SK-N-SH treated with all-trans-retinoic acid at 6 μM for 48 hours (cell line): Measurements from ENCODE around the gene PPP1R2.

Experiments used
- ARNTL ChIP-seq: fragments of 450-650 bp; formaldehyde crosslinking; IDR thresholded peaks from 2 replicates; pipeline ENCODE4 v1.5.0; 2020; ENCODE audit warnings: low read depth, mild to moderate bottlenecking, moderate library complexity, borderline replicate concordance
- BACH2 ChIP-seq: fragments of 250-450 bp; sonication (Bioruptor Pico); IDR thresholded peaks from 2 replicates; pipeline ENCODE4 v1.9.0; 2021; ENCODE audit warnings: mild to moderate bottlenecking, borderline replicate concordance
- ISL1 ChIP-seq: fragments of 250-450 bp; sonication (Bioruptor Pico); IDR thresholded peaks from 2 replicates; pipeline ENCODE4 v2.1.2; 2022; ENCODE audit warnings: mild to moderate bottlenecking, moderate library complexity
- OSR1 ChIP-seq: fragments of 250-450 bp; sonication (Bioruptor Pico); IDR thresholded peaks from 2 replicates; pipeline ENCODE4 v1.8.0; 2022; ENCODE audit warnings: moderate library complexity, mild to moderate bottlenecking, inconsistent platforms
- PATZ1 ChIP-seq: fragments of 250-450 bp; sonication (Bioruptor Pico); IDR thresholded peaks from 2 replicates; pipeline ENCODE4 v1.8.0; 2020; ENCODE audit warnings: mild to moderate bottlenecking, moderate library complexity, borderline replicate concordance
- PPARA ChIP-seq: fragments of 250-450 bp; sonication (Bioruptor Pico); IDR thresholded peaks from 2 replicates; pipeline ENCODE4 v1.5.0; 2020; ENCODE audit warnings: mild to moderate bottlenecking, borderline replicate concordance
- SNAI2 ChIP-seq: fragments of 250-450 bp; sonication (Bioruptor Pico); IDR thresholded peaks from 2 replicates; pipeline ENCODE4 v1.5.0; 2020; ENCODE audit warnings: mild to moderate bottlenecking, moderate library complexity
- TCF4 ChIP-seq: fragments of 250-450 bp; sonication (Bioruptor Pico); IDR thresholded peaks from 2 replicates; pipeline ENCODE4 v1.8.0; 2021; ENCODE audit warnings: mild to moderate bottlenecking, moderate library complexity, borderline replicate concordance
- TOX ChIP-seq: fragments of 250-450 bp; sonication (Bioruptor Pico); IDR thresholded peaks from 2 replicates; pipeline ENCODE4 v1.8.0; 2021; ENCODE audit warnings: mild to moderate bottlenecking, moderate library complexity, borderline replicate concordance
- ZNF565 ChIP-seq: fragments of 450-650 bp; formaldehyde crosslinking; conservative IDR thresholded peaks from 2 replicates; pipeline ENCODE4 v1.5.0; 2020; ENCODE audit warnings: low read depth, mild to moderate bottlenecking, moderate library complexity
- ZNF70 ChIP-seq: fragments of 450-650 bp; formaldehyde crosslinking; IDR thresholded peaks from 2 replicates; pipeline ENCODE4 v1.5.0; 2020; ENCODE audit warnings: mild to moderate bottlenecking, moderate library complexity
- ZNF8 ChIP-seq: fragments of 450-650 bp; formaldehyde crosslinking; IDR thresholded peaks from 2 replicates; pipeline ENCODE4 v1.5.0; 2020; ENCODE audit warnings: mild to moderate bottlenecking, moderate library complexity
- TF ChIP-seq, protein P1 (sequence below): fragments of 250-450 bp; sonication (Bioruptor Pico); IDR thresholded peaks from 2 replicates; pipeline ENCODE4 v1.5.0; 2020; ENCODE audit warnings: mild to moderate bottlenecking, moderate library complexity
- TF ChIP-seq, protein P2 (sequence below): fragments of 250-450 bp; sonication (Bioruptor Pico); IDR thresholded peaks from 2 replicates; pipeline ENCODE4 v1.5.1; 2020; ENCODE audit warnings: low read depth, mild to moderate bottlenecking, moderate library complexity

GRCh38 chr3:195537995-195538394 lies 5.1 kb downstream of the PPP1R2 start:
- TF ChIP-seq TCF4 (CRISPR knock-in tag), result no peak
- TF ChIP-seq, protein P1, sequence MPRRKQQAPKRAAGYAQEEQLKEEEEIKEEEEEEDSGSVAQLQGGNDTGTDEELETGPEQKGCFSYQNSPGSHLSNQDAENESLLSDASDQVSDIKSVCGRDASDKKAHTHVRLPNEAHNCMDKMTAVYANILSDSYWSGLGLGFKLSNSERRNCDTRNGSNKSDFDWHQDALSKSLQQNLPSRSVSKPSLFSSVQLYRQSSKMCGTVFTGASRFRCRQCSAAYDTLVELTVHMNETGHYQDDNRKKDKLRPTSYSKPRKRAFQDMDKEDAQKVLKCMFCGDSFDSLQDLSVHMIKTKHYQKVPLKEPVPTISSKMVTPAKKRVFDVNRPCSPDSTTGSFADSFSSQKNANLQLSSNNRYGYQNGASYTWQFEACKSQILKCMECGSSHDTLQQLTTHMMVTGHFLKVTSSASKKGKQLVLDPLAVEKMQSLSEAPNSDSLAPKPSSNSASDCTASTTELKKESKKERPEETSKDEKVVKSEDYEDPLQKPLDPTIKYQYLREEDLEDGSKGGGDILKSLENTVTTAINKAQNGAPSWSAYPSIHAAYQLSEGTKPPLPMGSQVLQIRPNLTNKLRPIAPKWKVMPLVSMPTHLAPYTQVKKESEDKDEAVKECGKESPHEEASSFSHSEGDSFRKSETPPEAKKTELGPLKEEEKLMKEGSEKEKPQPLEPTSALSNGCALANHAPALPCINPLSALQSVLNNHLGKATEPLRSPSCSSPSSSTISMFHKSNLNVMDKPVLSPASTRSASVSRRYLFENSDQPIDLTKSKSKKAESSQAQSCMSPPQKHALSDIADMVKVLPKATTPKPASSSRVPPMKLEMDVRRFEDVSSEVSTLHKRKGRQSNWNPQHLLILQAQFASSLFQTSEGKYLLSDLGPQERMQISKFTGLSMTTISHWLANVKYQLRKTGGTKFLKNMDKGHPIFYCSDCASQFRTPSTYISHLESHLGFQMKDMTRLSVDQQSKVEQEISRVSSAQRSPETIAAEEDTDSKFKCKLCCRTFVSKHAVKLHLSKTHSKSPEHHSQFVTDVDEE (CRISPR knock-in tag), result no peak
- TF ChIP-seq OSR1 (CRISPR knock-in tag), result no peak
- TF ChIP-seq ZNF8 (CRISPR knock-in tag), result no peak
- no peak for TF ChIP-seq ARNTL
- TF ChIP-seq PPARA (CRISPR knock-in tag), result no peak
- no peak for TF ChIP-seq TOX
- TF ChIP-seq, protein P2, sequence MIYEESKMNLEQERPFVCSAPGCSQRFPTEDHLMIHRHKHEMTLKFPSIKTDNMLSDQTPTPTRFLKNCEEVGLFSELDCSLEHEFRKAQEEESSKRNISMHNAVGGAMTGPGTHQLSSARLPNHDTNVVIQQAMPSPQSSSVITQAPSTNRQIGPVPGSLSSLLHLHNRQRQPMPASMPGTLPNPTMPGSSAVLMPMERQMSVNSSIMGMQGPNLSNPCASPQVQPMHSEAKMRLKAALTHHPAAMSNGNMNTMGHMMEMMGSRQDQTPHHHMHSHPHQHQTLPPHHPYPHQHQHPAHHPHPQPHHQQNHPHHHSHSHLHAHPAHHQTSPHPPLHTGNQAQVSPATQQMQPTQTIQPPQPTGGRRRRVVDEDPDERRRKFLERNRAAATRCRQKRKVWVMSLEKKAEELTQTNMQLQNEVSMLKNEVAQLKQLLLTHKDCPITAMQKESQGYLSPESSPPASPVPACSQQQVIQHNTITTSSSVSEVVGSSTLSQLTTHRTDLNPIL, result no peak
- no peak for TF ChIP-seq BACH2
- no peak for TF ChIP-seq ISL1 (CRISPR knock-in tag)
- no peak for TF ChIP-seq SNAI2 (CRISPR knock-in tag)
- TF ChIP-seq ZNF70 (CRISPR knock-in tag), result no peak
- no peak for TF ChIP-seq PATZ1 (CRISPR knock-in tag)
- no peak for TF ChIP-seq ZNF565
